Smooth muscle cell of the brain vasculature (primary cell): Measurements from ENCODE around the gene GRM4.

ENCODE experiments used
- DNase-seq: peaks from one replicate; pipeline ENCODE4 v3.0.0-alpha.2; 2012; ENCODE audit warnings: low read depth, low spot score

Gene GRM4

DNA sequence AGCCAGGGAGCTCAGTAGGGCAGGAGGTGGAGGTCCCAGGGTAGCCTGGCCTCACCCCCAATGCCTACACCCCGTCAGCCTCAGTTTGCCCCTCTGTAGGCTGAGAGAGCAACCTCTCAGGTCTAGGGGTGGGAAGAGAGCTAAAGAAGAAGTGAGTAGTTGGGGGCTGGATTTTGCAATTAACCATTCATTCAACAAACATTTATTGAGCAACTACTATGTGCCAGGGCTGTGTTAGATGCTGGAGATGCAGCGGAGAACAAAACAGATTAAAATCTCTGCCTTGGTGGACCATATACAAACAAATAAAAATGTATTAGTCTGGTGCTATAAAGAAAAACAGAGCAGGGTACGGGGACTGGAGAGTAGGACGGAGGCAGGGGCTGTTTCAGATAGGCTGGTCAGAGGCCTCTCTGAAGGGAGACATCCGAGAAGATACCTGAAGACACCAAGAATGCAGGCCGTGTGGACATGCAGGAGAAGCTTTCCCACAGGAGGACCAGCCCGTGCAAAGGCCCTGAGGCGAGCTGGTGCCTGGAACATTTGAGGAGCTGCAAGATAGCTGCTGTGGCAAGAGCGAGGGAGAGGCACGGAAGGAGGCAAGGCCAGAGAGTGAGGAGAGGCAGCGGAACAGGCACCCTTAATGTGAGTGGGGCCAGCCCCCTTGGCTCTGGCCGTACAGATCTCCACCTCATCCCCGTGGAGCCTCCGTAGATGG is 60.3 kb downstream of the GRM4 start:
- DNase-seq: no peak

DNA sequence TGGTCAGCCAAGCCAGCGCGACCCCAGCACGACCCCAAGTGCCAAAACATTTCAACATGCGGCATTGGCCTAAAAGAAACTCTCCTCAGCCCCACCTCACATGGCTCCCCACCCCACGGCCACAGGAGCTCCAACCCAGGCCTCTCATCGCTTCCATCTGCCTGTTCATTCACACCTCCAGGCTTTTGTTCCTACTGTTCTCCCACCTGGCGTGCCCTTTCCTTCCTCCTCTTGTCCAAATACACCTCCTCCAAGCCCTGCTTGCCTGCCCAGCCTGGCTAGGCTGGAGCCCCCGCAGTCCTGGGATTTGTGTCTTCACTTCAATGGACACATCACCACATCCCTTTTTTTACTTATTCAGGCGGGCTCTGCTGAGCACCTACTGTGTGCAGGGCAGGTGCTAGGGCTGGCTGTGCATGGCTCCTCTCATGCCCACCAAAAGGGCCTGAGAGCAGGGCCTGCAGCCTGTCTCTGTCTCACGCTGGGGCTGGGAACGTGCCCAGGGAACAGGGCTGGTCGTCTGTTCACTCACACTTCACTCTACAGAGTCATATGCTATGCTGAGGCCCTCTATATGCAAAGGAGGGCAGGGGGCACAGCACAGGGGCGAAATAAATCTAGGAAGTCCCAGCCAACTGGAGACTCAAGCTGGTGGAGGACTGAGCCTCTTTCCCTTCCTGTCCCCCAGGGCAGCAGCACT is 61.1 kb downstream of the GRM4 start:
- no peak for DNase-seq

DNA sequence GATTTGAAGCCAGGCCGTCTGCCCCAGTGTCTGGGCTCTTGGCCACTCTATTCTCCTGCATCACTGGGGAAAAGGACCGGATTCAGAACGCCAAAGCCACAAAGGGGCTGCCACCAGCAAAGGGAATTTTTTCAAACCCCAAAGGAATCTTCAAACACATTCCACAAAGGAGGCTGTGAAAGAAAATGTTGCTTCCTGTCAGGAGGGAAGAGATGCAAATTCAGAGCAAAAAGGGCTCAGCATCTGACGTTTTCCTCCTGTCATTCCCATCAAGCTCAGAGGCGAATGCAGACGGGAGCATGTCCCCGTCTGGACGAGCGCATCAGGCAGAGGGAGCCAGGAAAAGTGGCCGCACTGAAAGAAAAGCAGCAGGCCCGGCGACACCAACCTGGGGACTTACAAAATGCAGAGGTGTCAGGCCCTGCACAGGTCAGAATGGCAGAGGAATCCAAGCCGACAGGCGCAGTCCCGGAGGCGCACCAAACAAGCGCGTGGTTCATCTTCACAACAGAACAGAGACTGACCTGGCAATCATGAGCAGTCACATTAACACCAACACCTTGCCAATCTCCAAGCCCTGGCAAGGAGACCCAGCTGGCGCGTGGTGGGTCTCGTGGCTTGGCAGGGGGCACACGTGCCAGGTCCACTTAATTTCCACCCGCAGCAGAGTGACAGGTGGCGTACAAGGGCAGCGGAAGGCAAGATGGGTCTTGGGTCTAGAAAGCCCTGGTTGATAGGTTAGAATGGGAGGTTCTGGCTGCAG is 62.8 kb downstream of the GRM4 start:
- no peak for DNase-seq

DNA sequence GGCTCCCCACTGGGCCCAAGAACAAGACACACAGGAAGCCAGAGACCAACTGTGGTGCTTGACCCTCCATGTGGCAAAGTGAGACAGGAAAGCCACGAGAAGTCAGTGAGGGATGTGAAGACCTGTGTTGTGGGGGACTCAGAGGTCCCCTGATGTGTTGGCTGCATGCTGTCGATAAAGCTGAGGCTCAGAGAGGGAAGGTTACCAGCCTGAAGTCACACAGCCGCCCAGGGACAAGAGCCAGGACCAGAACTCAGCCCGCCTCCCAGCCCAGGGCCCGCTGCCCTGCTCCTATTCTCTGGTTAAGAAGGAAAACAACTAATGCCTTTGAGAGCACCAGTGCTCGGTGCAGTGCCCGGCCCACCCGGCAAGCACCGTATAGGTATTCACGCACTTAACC is 63.5 kb downstream of the GRM4 start:
- DNase-seq: no peak

DNA sequence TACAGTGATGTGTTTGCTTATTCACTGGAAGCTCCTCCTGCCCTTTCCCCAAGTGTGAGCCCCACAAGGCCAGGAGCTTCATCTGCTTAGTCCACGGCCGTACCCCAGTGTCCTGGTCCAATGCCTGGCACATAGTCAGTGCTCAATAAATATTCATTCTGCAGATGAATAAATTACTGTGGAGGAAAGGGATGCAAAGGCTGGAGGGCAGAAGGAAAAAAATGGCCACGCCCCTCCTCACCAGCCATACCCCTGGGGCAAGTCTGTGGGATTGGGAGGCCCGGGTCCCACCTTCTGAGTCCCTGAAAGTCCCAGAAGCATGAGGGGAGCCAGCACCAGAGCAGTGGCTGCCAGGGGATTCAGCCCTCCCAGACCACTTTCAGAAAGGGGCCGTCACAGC is 65.5 kb downstream of the GRM4 start:
- DNase-seq: no peak

DNA sequence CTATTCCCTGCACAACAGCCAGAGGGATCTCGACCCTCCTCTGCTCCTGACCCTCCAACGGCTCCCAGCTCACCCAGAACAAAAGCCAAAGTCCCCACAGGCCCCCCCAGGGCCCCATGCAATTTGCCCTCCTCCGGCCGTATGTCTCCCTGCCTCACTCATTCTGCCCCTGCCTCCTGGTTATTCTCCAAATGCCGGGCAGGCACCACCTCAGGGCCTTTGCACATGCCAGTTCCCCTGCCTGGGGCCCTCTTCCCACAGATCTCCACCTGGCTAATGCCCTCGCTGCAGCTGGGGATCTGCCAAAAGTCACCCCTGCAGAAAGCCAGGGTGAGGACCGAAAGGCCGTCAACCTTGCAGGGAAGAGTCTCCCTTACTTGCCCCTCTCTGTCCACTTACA is 66.0 kb downstream of the GRM4 start:
- DNase-seq: no peak

DNA sequence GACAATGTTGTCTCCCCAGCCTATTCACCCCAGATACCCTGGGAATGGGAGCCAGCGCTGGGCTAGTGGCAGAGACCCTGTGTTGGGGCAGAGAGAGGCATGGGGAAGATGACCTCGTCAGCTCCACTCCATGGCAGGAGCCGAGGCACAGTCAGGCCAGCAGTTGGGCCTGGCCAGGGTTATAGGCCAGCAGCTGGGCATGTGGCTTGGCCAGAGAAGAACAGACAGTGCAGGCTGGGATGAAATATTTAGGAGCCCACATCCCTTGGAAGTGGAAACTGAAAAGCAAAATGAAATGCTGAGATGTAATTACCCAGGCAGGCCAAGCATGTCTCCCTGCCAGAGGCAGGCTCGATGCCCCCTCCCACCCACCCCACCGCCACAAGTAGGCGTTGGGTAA is 70.0 kb downstream of the GRM4 start:
- no peak for DNase-seq

DNA sequence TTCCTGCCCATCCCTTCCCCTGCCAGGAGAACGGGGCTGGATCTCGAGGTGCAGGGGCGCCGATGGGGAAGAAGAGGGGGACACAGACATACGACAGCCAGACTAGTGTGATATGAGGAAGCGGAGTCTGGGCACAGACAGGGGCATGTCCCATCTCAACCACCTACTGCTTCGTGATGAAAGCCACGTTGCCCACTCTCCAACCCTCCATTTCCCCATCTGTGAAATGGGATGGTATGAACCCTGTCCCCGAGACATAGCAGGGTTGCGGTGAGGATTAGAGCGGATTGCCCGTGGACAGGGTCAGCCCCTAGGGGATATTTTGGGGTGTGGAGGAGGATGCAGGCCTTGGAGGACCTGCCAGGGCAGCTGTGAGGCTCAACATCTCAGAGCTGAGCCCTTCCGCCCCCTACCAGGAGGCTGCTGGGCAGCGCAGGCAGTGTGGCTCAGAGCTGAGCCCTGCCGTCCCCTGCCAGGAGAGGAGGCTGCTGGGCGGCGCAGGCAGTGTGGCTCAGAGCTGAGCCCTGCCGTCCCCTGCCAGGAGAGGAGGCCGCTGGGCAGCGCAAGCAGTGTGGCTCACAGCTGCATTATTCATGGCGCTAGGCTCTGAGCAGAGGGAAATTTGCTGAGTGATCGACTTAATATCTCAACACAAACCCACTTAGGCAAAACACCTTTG is 71.7 kb downstream of the GRM4 start:
- no peak for DNase-seq

DNA sequence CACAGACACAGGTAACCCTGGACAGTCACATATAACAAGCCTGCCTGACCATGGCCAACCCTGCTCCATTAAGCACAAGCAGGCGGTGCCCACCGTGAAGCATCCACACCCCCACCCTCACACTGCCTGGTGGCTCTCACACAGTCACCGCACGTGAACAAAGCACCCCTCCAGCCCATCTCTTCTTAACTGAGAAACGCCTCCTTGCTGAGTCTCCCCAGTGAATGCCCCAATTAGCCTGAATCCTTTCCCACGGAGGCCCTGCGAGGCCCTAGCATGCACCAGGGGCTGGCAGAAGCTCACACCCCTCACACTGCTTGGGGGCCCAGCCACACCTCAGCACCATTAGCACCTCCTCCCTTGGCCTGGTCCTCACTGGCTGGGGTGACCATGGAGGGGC is 72.3 kb downstream of the GRM4 start:
- DNase-seq: no peak

DNA sequence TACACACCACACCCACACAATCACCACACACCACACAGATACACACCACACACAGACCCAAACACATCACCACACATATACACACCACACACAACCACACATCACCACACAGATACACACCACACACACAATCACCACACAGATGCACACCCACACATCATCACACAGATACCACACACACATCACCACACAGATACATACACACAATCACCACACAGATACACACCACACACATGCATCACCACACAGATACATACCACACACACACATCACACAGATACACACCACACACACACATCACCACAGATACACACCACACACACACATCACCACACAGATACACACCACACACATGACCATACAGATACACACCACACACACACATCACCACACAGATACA is 73.2 kb downstream of the GRM4 start:
- DNase-seq: no peak

DNA sequence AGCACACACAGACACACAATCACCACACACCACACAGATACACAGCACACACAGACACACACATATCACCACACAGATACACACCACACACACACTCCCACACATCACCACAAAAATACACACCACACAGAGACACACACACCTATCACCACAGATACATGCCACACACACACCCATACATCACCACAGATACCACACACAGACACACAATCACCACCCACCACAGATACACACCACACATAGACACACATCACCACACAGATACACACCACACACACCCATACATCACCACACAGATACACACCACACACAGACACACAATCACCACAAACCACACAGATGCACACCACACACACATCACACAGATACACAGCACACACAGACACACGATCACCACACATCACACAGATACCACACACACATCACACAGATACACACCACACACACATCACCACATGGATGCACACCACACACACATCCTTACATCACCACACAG is 74.0 kb downstream of the GRM4 start:
- DNase-seq: no peak

DNA sequence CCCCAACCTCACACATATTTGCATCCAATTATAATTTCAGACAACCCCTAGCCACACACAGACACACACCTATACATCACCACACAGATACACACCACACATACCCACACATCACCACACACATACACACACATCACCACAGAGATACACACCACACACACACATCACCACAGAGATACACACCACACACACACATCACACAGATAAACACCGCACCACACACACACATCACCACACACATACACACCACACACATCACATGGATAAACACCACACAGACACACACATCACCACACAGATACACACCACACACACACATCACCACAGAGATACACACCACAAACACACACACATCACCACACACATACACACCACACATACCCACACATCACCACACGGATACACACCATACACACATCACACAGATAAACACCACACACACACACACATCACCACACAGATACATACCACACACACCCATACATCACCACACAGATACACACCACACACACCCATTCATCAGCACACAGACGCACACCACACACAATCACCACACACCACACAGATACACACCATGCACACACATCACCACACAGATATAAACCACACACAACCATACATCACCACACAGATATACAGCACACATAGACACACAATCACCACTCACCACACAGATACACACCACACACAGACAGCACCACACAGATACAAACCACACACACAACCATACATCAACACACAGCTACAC is 74.6 kb downstream of the GRM4 start:
- no peak for DNase-seq

DNA sequence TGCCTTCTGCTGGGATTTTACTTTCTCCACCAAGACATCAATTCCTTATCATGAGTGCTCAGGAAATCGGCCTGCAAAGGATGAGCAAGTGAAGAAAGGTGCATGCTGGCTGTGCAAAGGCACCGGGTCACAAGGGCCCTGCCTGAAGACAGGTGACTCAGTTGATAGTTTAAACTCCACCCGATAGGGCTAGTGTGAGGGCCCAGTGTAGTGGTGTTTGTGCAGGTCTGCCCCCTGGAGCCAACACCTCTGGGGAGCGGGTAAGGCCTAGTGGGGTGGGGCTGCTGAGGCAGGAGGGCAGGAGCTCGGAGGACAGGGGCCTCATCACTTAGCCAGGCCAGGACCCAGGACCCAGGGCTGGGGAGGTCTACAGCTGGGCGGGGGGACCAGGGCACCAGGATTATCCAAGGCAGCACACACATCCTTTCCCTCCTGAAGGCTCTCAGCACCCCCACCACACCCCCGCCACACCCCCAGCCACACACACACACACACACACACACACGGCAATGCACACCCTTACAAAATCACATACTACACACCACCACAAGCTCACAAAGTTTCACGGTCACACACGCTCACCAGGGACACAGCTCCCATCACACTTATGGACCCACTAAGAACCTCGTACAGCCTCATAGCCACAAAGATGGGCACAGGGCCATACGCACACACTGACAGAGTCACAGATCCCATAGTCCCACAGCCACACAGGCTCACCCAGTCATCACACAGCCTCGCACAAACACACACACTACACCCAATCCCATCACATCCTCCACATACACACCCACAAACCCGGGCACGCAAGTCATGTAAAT is 75.4 kb downstream of the GRM4 start:
- DNase-seq: no peak

DNA sequence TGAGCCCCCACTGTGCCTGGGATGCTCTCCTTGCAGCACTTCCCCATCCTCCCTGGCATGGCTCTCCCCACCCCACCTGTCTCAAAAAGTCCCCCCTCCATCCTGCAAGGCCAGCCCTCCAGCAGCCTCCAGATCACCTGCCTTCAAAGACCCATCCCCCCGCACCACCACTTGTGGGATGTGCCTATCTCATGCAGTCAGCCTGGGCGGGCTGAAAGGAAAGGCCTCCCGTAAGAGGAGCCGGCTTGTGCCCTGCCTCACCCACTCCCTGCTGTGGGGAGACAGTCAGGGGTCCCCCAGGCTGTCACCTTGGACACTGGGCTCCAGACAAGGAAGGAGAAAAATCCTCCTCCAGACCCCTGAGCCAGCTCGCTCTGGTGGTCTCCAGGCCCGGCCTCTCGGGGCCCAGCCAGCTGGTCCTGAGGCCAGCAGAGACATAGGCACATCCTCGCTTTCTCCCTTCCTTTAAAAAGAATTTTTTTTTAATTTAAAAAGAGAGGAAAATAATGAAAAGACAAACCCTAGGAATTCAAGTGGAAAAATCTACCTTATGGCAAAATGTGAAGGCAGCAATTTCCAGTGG is 77.3 kb downstream of the GRM4 start:
- no peak for DNase-seq

DNA sequence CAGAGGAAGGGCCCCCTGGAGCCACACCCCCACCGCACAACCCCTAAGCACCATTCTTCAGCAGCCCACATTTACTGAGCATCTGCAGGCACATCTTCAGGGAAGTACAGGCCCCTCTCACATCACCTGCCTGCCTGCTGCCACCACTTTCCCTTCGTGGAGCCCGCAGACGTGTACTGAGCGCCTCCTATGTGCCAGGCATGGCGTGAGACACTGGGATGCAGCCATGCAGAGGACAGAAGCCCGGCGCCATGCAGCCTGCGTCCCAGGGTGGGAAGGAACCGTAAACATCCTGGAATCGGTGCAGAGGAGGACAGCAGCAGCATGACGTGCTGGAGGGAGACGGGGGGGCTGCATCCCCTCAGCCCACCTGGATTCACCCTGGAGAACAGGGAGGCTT is 78.1 kb downstream of the GRM4 start:
- DNase-seq: no peak

DNA sequence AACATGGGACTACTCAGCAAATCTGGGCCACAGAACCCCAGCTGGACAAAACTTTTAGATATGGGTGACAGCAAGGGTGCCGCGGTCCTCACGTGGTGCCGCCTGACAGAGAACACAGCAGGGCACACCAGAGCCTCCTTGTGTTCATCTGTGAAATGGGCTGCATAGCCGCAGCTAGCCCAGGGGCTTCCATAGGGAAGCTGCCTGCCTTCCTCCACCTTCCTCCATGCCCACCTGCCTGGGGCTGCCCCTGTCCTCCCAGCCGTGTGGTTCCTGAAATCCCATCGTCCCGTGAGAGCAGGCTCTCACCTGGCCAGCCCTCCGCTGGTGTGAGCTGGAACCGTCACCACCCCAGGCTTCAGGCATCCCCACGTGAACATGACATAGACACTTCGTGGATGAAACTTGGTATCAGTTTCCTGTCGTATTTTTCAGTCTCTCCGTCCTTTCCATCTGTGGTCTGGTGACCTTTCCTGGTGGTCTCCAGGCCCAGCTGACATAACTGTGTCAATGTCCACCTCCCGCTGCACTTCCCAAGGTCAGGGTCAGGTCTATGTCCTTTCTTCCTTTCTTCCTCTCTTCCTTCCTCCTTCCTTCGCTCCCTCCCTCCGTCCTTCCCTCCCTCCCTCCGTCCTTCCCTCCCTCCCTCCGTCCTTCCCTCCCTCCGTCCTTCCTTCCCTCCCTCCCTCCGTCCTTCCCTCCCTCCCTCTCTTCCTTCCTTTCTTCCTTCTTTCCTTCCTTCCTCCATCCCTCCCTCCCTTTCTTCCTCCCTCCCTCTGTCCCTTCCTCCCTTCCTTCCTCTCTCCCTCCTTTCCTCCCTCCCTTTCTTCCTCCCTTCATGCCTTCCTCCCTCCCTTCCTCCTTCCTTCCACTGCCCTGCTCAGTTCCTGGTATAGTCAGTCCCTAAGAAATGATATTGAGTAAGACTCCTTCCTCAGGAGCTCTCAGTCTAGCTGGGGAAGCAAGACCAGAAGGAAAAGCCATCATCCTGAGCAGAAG is 78.8 kb downstream of the GRM4 start:
- DNase-seq: no peak

DNA sequence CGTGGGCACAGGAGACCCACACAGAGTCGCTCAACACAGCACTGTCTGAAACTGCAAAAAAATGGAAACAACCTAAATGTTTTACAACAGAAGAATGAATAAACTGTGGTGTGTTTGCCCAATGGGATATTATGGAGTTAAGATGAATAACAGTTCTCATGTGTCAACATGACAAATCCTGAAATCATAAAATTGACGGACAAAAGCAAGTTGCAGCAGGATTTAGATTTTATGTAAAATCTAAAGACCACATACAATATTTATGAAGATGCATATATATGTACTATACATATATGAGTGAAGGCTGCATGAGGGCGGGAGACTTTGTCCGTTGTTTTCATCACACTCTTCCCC is 79.7 kb downstream of the GRM4 start:
- no peak for DNase-seq

DNA sequence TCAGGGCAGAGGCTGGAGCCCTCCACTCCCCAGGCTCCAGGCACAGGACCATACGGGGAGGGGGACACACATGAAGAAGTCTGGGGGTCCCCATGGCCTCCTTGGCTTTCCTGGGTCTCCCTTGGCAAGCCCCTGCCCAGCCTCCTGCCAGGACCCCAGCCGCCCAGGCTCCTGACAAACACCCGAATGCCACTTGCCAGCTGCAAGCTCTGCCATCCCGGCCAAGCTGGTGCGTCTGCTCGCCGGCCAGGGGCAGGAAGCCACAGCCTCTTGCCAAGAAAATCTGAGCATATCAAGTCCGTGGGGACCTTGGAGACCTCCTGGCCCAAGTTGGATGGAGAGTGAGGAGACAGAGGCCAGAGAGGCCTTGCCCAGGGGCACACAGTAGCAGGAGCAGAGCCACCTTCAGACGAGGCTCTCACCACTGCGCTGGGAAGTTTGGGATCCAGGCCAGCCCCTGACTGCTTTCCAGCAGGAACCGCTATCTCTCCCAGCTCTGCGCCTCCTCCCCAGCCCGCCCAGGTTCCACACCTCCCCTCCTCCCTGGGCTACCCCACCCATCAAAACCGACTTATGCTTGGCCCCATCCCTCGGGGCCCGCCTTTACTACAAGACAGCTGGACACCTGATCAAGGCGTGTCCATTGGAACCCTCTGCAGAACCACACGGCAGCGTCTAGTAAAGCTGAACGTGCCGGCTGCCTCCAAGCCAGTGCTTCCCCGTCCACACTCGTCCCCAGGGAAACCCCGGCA is 80.2 kb downstream of the GRM4 start:
- no peak for DNase-seq
